Kidney (tissue), 14 donors: ENCODE measurements around the gene PSMD3. TPM values are rescaled to one million over a fixed set of nuclear protein-coding genes. Genes with fewer than 3 reads are reported as not detected.

Experiments
- DNase-seq, 5 donors: peaks; one replicate each; pipeline ENCODE4 v3.0.0-alpha.2; 2013 to 2020
- FAIRE-seq: peaks from 2 replicates; lab custom pipeline; 2012; peaks lifted over from hg19 to GRCh38; lab: Jason Lieb, UNC
- H3K27ac ChIP-seq, 2 donors: one replicate each; pipeline ENCODE4 v1.7.0; 2013; ENCODE audit warnings: low read depth in 2 of 2, low read length in 2 of 2, inconsistent platforms in 1 of 2
- H3K27me3 ChIP-seq: one replicate; pipeline ENCODE4 v1.7.1; 2013; ENCODE audit warnings: low read length, inconsistent platforms; ENCODE audit not compliant: control insufficient read depth, insufficient read depth
- H3K36me3 ChIP-seq, 3 donors: one replicate each; pipeline versions ENCODE4 v1.7.0 to v1.7.1; 2013; ENCODE audit warnings: low read length in 3 of 3, control low read depth in 1 of 3, inconsistent platforms in 1 of 3; ENCODE audit not compliant: insufficient read depth in 3 of 3, control insufficient read depth in 2 of 3
- H3K4me1 ChIP-seq, 3 donors: one replicate each; pipeline versions ENCODE4 v1.7.0 to v1.7.1; 2013; ENCODE audit warnings: low read length in 3 of 3, inconsistent platforms in 1 of 3, low read depth in 1 of 3; ENCODE audit not compliant: control insufficient read depth in 2 of 3, insufficient read depth in 2 of 3
- H3K4me3 ChIP-seq, 3 donors: one replicate each; pipeline versions ENCODE4 v1.7.0 to v1.8.1; 2013; ENCODE audit warnings: low read length in 3 of 3, control low read depth in 1 of 3, inconsistent platforms in 1 of 3
- H3K9ac ChIP-seq, 3 donors: one replicate each; pipeline versions ENCODE4 v1.7.0 to v1.7.1; 2013; ENCODE audit warnings: low read length in 3 of 3, control low read depth in 1 of 3, inconsistent platforms in 1 of 3
- H3K9me3 ChIP-seq, 3 donors: one replicate each; pipeline versions ENCODE4 v1.7.0 to v1.7.1; 2013; ENCODE audit warnings: low read length in 3 of 3, control low read depth in 1 of 3, inconsistent platforms in 1 of 3; ENCODE audit not compliant: control insufficient read depth in 2 of 3, insufficient read depth in 1 of 3
- intact Hi-C: fragments of 100-400 bp; cut with DNase I; formaldehyde crosslinking; loops from one replicate; pipeline ENCODE4 v1.11.1; 2022
- polyA plus RNA-seq: library from polyadenylated mRNA; stranded (reverse); fragments of 350-450 nt; fragmentation: Illumina TruSeq; extraction: RNeasy Lipid Tissue Mini Kit (QIAGEN cat#74804); gene quantifications from one replicate; pipeline ENCODE4 v1.2.3, GENCODE V29; 2014; ENCODE audit warnings: low read depth, low replicate concordance; ENCODE audit not compliant: insufficient read depth
- total RNA-seq: library from RNA; stranded (reverse); fragmentation: NEBNext Ultra II Directional; extraction: Animal tissue kit (Norgen Biotek cat#: 25700); gene quantifications from one replicate; pipeline ENCODE4 v1.2.1, GENCODE V29; 2021
- TF ChIP-seq, protein P1 (sequence below): IDR thresholded peaks from 3 replicates; pipeline ENCODE4 v1.5.1; 2012; ENCODE audit warnings: mild to moderate bottlenecking, moderate library complexity, borderline replicate concordance; ENCODE audit not compliant: insufficient read depth; ENCODE audit errors: extremely low read depth
- donor health status: control.
- donor health status: control.
- donor health status: control.
- donor health status: control.
- donor health status: control.
- donor health status: DM: yes; HTN: yes; CAD: no.
- donor health status: Normal renal cell carcinoma (clear cell type).

The PSMD3 gene
- total and polyA plus RNA-seq, 2 donors from 2014 or later, result 63.6 to 66.4 TPM

DNA sequence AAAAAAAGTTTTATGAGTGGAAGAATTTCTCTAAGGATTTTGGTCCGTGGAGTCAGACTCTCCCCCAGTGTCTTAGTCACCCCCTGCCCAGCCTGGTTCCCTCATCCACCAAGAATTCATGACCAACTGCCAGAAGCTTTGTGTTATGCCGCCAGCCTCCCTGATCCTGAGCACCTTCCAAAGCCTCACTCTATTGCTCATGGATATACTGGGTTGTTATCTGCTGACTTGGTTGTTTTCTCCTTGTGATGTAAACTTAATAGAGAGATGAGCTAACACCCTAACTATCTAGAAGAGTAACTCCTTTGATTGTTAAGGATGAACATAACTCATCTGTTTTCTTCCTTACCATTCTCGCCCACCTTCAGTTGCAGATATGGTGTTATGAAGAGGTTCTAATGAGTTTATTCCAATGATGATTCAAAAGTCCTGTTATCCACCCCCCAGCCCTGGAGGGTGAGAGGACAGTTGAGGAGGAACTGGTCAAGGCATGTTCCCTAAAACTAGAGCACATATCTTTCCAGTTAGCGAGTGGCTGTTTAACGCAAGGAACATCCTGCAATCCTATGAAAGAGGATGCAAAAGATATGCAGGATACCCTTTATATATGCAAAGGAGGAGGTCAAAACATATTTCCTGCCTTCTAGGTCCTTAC, 1.5 kb upstream of the PSMD3 start:
- Histone ChIP-seq H3K27me3 (no peaks in the 10 kb centered on the region), H3K9ac (no peak overlapping the region), H3K4me1 (peaks cover 0 to 12% (median 3%) of the 10 kb centered on the region in 3 donors), H3K27ac (no peak overlapping the region), H3K9me3 (no peaks in the 10 kb centered on the region), H3K36me3 (peaks cover 0 to under 1% (median 0%) of the 10 kb centered on the region in 3 donors), H3K4me3 (no peak overlapping the region)
- intact Hi-C loops, result no loop called here
- DNase-seq (no peak), FAIRE-seq (no peak)
- TF ChIP-seq, protein P1, sequence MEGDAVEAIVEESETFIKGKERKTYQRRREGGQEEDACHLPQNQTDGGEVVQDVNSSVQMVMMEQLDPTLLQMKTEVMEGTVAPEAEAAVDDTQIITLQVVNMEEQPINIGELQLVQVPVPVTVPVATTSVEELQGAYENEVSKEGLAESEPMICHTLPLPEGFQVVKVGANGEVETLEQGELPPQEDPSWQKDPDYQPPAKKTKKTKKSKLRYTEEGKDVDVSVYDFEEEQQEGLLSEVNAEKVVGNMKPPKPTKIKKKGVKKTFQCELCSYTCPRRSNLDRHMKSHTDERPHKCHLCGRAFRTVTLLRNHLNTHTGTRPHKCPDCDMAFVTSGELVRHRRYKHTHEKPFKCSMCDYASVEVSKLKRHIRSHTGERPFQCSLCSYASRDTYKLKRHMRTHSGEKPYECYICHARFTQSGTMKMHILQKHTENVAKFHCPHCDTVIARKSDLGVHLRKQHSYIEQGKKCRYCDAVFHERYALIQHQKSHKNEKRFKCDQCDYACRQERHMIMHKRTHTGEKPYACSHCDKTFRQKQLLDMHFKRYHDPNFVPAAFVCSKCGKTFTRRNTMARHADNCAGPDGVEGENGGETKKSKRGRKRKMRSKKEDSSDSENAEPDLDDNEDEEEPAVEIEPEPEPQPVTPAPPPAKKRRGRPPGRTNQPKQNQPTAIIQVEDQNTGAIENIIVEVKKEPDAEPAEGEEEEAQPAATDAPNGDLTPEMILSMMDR, result no peak

DNA sequence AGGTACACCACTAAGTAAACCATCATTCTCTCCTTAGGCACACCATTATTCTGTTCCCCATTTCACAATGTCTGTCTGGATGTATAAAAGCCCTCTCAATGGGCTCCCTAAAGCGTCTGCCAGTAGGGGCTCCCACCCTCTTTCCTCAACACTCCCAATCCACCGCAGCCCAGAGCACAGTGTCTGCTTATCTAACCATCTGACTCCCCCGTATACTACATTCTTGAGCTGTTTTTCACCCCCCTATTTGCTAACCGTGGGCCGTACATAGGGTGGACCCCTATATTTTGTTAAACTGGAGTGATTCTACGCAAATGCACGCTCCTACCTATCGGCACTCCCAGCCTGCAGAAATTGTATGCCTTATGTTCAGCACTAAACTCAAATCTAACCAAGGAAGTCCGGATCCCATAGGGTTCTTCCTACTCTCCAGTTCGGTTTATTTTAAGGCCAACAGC, 685 bp upstream of the PSMD3 start:
- Histone ChIP-seq H3K27me3 (no peaks in the 10 kb centered on the region), H3K9me3 (no peaks in the 10 kb centered on the region), H3K36me3 (peaks cover 3 to 8% (median 7%) of the 10 kb centered on the region in 3 donors), H3K27ac (peak overlapping the region; percentile 47 to 86), H3K4me3 (peak overlapping the region; percentile 82 to 94 (median 84)), H3K4me1 (peaks cover 0 to 12% (median 3%) of the 10 kb centered on the region in 3 donors), H3K9ac (peak overlapping the region; percentile 75 to 97 (median 81))
- TF ChIP-seq, protein P1, result no peak
- FAIRE-seq (no peak), DNase-seq (peak in 1 of 5 donors; percentile 68)
- intact Hi-C loops, result no loop called here

DNA sequence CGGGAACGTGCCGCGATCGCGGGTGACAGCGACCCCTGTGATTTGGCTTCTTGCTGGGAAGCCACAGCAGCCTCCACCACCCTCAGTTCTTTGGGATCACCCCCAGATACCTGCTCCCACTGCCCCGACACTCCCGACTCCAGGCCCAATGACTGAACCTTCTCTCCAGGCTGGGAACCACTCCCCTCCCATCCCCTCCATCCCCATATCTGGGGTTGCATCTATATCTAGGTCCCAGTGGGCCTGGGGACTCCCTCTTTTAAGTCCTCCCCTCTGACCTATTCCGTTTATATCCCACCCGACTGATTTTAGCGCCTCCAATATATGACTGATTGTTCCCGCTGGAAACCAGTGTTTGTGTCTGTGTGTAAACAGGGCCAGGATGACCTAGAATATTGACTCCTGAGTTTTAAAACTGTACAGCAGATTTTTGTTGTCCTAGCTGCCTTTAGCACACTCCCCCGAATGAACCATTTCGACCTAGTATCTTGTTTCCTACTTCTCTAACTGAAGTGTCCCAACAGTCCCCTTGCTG, 667 bp downstream of the PSMD3 start:
- no peaks in the 10 kb centered on the region for H3K9me3 ChIP-seq
- peaks cover 7 to 20% (median 18%) of the 10 kb centered on the region in 3 donors for H3K36me3 ChIP-seq
- peak overlapping the region; percentile 42 to 97 (median 97) for H3K9ac ChIP-seq
- no peaks in the 10 kb centered on the region for H3K27me3 ChIP-seq
- DNase-seq (peak in 2 of 5 donors; percentile 38 to 47), FAIRE-seq (no peak)
- H3K27ac ChIP-seq, result peak overlapping the region; percentile 71 to 83
- H3K4me3 ChIP-seq, result peak overlapping the region; percentile 76 to 94 (median 94)
- intact Hi-C loops, result no loop called here
- peaks cover 0 to 12% (median 3%) of the 10 kb centered on the region in 3 donors for H3K4me1 ChIP-seq
- TF ChIP-seq, protein P1, result no peak
